OCI-LY7 (cell line): Measurements from ENCODE around the gene SLC12A9. TPM values are rescaled to one million over a fixed set of nuclear protein-coding genes. Genes with fewer than 3 reads are reported as not detected.

ENCODE experiments used
- BruUV-seq: library from RNA; stranded (reverse); fragments of 400-500 nt; replicated peaks from 2 replicates; lab custom pipeline; 2021; lab: Mats Ljungman, UMichigan
- CTCF ChIA-PET: fragments of 300-600 bp; sonication (Branson Sonifier 250); formaldehyde crosslinking; loops from one replicate; lab custom pipeline; 2022; ENCODE audit warnings: antibody characterized with exemption; ENCODE audit not compliant: unreplicated experiment; lab: Charles Lee
- POLR2A ChIA-PET: fragments of 300-600 bp; sonication (Branson Sonifier 250); formaldehyde crosslinking; loops from one replicate; lab custom pipeline; 2022; ENCODE audit warnings: antibody characterized with exemption; lab: Charles Lee
- DNase-seq: peaks from one replicate; pipeline ENCODE4 v3.0.0-alpha.2; 2015; ENCODE audit warnings: low spot score
- H2AFZ ChIP-seq: fragments of 200-600 bp; sonication (generic), shearing (Covaris generic); 2 replicates; pipeline ENCODE4 v1.6.1; 2014; ENCODE audit warnings: mild to moderate bottlenecking, antibody characterized with exemption, low read length, moderate library complexity
- H3K27ac ChIP-seq: fragments of 200-600 bp; sonication (generic); 2 replicates; pipeline ENCODE4 v1.5.1; 2014; ENCODE audit warnings: mixed run types, low read depth, mild to moderate bottlenecking, moderate library complexity, low read length, inconsistent platforms; ENCODE audit not compliant: poor library complexity, severe bottlenecking
- H3K36me3 ChIP-seq: fragments of 200-600 bp; sonication (generic); 2 replicates; pipeline ENCODE4 v1.6.1; 2014; ENCODE audit warnings: mild to moderate bottlenecking, antibody characterized with exemption, low read length, moderate library complexity, mixed read lengths; ENCODE audit not compliant: insufficient read depth
- H3K4me1 ChIP-seq: fragments of 200-600 bp; sonication (generic); 2 replicates; pipeline ENCODE4 v1.5.1; 2014; ENCODE audit warnings: mild to moderate bottlenecking, low read length; ENCODE audit not compliant: insufficient read depth, poor library complexity, severe bottlenecking
- H3K4me2 ChIP-seq: fragments of 200-600 bp; sonication (generic); 2 replicates; pipeline ENCODE4 v1.6.1; 2014; ENCODE audit warnings: mild to moderate bottlenecking, low read length
- H3K4me3 ChIP-seq: fragments of 200-600 bp; sonication (generic); 2 replicates; pipeline ENCODE4 v1.5.1; 2014; ENCODE audit warnings: mild to moderate bottlenecking, low read depth, low read length; ENCODE audit not compliant: poor library complexity, severe bottlenecking
- H3K79me2 ChIP-seq: fragments of 200-600 bp; sonication (generic); 2 replicates; pipeline ENCODE4 v1.6.1; 2016; ENCODE audit warnings: low read depth, mild to moderate bottlenecking, low read length, moderate library complexity, mixed read lengths; ENCODE audit not compliant: insufficient read depth
- H3K9me2 ChIP-seq: fragments of 200-600 bp; sonication (generic); 2 replicates; pipeline ENCODE4 v1.6.1; 2016; ENCODE audit warnings: mild to moderate bottlenecking, low read length, mixed read lengths; ENCODE audit not compliant: insufficient read depth
- H3K9me3 ChIP-seq: fragments of 200-600 bp; sonication (generic); 2 replicates; pipeline ENCODE4 v1.6.1; 2014; ENCODE audit warnings: mild to moderate bottlenecking, mixed run types, low read length, mixed read lengths
- H4K20me1 ChIP-seq: fragments of 200-600 bp; sonication (generic); 2 replicates; pipeline ENCODE4 v1.6.1; 2014; ENCODE audit warnings: mild to moderate bottlenecking, antibody characterized with exemption, low read length, moderate library complexity, mixed read lengths; ENCODE audit not compliant: insufficient read depth
- CTCF ChIP-seq: fragments of 200-600 bp; sonication (generic); conservative IDR thresholded peaks from 2 replicates; pipeline ENCODE4 v1.5.1; 2014; ENCODE audit warnings: mild to moderate bottlenecking, antibody characterized with exemption, low read length, moderate library complexity, mixed read lengths
- EZH2phosphoT487 ChIP-seq: fragments of 200-600 bp; sonication (generic); IDR thresholded peaks from 2 replicates; pipeline ENCODE4 v1.6.1; 2018; ENCODE audit warnings: low read depth, borderline replicate concordance, mild to moderate bottlenecking, mixed run types, antibody characterized with exemption, low read length, moderate library complexity, mixed read lengths
- intact Hi-C: fragments of 100-400 bp; cut with micrococcal nuclease; formaldehyde crosslinking; loops from one replicate; pipeline ENCODE4 v1.10.0; 2022; ENCODE audit not compliant: unreplicated experiment
- total RNA-seq, 2 experiments: library from RNA; depleted of rRNA in 1 of 2; stranded (reverse); fragments of >200 nt in 1 of 2; shearing (Covaris generic) in 1 of 2; gene quantifications; 2 replicates each; pipeline ENCODE4 v1.2.3, GENCODE V29; 2014 to 2022

The SLC12A9 gene
- total RNA-seq, 2 experiments from 2014 or later, result 15.7 to 25.6 TPM

- intact Hi-C loops, result loop anchor here (10.0 kb wide), 1 partner anchor 800 kb away; the partner anchor contains the start of genes COPS6 and ZNF3
- BruUV-seq, result TSS peak; percentile 52
- no peak for TF ChIP-seq CTCF
- no peak for TF ChIP-seq EZH2phosphoT487
- CTCF ChIA-PET, result no interaction called here
- POLR2A ChIA-PET, result no interaction called here
- peaks cover 32% of the 10 kb centered on the region for H3K4me1 ChIP-seq
- H2AFZ ChIP-seq, result no peak overlapping the region
- no peaks in the 10 kb centered on the region for H3K9me2 ChIP-seq
- H3K9me3 ChIP-seq, result no peaks in the 10 kb centered on the region
- H3K27ac ChIP-seq, result no peak overlapping the region
- H3K79me2 ChIP-seq, result peaks cover 19% of the 10 kb centered on the region
- no peak overlapping the region for H3K4me3 ChIP-seq
- H3K36me3 ChIP-seq, result peaks cover 91% of the 10 kb centered on the region
- no peak overlapping the region for H3K4me2 ChIP-seq
- DNase-seq, result no peak
- peaks cover 28% of the 10 kb centered on the region for H4K20me1 ChIP-seq
These were observed 32.4 kb downstream of the SLC12A9 start for GRCh38 chr7:100884736-100885439.

- Histone ChIP-seq H3K4me1 (peaks cover 39% of the 10 kb centered on the region), H3K36me3 (peaks cover 85% of the 10 kb centered on the region)
These were observed 33.1 kb downstream of the SLC12A9 start for GRCh38 chr7:100885440-100886141.

More at GRCh38 chr7:100885440-100886141, 33.1 kb downstream of the SLC12A9 start:
- Histone ChIP-seq H3K79me2 (peaks cover 14% of the 10 kb centered on the region; the same call in 1 of the 2 replicates), H2AFZ (no peak overlapping the region), H3K9me3 (no peaks in the 10 kb centered on the region), H3K4me3 (no peak overlapping the region), H3K4me2 (no peak overlapping the region), H4K20me1 (peaks cover 27% of the 10 kb centered on the region), H3K27ac (no peak overlapping the region), H3K9me2 (no peaks in the 10 kb centered on the region)
- TF ChIP-seq EZH2phosphoT487 (no peak), CTCF (no peak)
- no TSS peak for BruUV-seq
- ChIA-PET CTCF (no interaction called here), POLR2A (interaction anchor here (4.9 kb wide), 1 partner anchor 10 kb away, joined by 40 read pairs; the partner anchor contains the start of gene SRRT)
- intact Hi-C loops, result loop anchor here (10.0 kb wide), 1 partner anchor 801 kb away; the partner anchor contains the start of genes COPS6 and ZNF3
- no peak for DNase-seq
